ENCODE results near the gene RAD9A.

Gene RAD9A

DNA sequence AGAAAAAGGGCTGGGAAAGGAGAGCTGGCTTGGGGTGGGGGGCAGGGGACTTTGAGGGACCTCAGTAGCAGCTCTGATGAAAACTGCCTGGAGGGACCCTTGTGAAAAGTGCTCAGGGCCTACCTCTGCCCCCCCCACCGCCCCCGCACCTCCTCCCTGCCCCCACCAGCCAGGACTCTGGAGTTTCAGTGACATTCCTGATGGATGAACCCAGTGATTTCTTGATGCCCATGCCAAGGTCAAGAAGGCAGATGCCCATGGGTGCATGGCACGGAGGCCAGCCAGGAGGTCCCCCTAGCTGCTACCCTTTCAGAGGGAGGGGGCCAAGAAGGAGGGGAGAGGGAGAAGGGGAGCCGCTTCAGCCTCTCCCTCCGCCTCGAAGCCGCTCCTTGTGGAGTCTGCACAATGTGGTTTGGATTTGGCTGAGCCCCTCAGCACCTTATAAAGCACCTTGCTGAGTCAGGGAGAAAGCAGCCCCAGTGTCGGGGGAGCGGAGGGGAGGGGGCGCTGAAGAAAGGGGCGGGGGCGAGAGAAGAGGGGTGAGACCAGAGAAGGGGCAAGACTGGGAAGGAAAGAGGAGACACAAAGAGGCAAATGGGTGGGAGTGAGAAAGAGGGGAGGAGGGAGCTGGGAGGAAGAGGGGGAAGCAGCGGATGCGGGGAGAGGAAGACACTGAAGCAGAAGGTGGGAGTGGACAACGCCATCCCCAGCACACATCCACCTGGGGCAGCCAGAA lies 16.3 kb upstream of the RAD9A start:
- no peak for DNase-seq (ENCODE audit: low spot score)

DNA sequence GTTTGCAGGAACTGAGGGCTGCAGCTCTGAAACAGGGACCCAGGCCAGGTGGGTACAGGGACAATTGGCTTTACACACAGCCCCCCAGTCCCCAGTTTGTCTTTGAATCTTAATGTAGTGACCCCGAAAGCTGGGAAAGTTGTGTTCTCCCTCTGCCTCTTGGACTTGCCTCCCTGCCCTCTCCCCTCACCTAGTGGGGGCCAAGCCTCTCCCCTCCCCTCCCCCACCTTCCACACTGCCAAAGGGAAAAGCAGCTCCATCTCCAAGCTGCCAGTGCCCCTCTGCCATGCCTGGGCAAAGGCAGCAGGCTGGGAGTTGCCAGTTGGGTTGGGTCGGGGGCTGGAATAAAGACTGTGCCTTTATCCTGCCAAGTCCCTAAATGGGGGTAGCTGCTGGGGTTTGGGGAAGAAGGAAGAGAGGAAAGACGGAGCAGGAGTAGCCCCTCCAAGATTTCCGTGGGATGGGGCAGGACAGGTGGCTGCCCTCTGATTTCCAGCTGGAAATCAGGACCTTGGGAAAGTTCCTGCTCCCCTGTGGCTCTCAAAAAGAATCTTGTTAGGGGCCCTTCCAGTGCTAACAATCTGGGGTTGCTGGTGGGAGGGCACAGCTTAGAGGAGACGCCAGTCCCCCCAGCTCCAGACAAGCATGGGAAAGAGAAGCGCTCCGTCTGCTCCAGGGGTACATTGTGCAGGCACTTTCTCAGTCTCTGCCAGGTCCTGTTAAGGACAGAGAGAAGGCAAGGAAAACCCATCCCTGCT lies 15.5 kb upstream of the RAD9A start:
- DNase-seq (ENCODE audit: low spot score): no peak

DNA sequence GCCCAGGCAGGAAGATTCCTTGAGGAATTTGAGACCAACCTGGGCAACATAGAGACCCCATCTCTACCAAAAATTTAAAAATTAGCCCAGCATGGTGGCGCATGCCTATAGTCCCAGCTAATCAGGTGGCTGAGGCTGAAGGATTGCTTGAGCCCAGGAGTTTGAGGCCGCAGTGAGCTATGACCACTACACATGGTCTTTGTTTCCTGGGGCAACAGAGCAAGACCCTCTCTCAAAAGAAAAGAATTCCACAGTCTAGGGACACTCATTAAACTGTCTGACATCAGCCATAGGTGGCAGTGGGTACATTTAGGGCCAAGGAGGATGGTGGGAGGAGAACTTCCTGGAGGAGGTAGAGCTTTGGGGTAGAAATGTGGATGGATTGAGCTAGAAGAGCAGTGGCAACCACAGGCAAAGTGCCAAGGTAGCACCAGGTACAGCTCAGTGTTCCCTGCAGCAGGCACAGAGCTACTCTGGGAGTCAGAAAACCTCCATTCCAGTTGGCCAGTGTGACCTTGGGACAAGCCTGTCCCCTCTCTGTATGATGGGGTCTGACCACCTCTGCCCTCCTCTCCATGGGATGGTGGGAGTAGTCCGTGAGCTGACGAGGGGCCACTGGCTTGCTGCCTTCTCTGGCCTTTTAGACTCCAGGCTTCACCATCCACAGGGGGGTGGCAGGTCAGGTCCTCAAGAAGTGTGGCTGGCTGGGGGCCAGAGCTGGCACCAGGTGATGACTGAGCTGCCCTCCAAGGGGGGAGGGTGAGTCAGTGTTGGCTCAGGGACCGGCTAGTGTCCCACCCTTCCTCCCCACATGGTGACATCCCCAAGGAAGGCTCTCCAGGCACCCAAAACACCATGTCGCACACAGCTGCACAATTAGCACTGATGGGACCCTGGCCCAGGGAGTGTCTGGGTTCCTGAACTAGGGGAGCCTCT lies 14.6 kb upstream of the RAD9A start:
- DNase-seq (ENCODE audit: low spot score): no peak

DNA sequence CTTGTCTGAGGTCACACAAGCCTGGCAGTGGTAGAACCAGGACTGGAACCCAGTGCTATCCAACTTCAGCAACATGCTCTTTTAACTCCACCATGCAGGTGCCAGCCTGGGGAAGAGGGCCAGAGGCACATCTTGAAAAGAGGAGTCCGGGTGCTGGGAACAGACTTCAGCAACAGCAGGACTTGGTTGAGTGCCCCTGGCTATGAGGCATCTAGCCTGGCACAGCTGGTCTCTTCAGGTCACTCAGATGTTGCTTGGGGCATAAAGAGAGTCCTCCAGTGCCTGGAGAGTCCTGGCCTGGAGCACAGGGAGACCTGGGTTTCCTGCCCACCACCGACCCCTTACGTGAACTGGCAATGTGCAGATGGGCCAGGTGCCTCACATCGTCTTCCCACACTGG lies 13.2 kb upstream of the RAD9A start:
- DNase-seq (ENCODE audit: low spot score): no peak

DNA sequence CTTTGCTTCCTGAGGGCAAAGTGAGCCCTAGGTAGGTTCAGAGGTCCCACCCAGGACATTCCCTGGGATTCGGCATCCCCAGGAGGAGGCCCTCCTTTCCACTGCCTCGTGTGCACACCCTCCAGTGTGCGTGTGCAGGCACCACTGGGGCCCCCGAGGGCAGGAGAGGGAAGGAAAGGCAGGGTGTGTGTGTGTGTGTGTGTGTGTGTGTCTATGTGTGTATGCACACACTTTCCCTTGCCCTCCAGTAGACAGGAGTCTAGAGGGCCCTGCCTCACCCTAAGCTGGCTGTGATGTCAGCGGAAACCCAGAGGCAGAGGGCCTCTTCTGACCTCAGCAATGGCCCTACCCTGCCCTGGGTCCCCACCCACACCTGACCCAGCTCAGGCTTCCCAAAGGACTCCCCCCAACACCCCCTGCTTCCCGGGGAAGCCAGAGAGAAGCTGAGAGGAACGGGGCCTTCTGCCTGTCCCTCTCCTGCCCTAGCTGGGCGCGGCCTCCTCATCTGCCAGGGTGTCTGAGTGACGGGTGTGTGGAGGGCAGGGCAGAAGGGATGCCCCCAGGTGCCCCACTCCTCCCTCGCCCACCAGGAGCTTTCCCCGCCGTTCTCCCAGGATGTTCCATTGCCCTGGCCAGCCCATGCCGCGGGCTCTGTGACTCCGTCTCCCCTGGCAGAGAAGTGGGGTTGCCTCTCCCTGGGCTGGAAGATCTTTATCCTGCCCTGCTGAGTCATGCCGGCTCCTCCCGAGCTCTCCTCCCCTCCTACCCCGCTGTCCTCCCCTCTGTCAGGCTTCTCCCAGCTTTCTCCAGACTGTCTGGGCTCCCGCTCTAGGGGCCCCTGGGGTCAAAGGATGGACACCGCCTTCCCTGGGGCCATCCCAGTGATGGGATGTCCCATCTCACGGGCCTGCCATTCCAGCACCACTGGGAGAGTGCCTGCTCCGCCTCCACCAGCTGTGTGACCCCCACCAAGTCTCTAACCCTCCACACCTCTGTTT lies 12.4 kb upstream of the RAD9A start:
- DNase-seq (ENCODE audit: low spot score): no peak

DNA sequence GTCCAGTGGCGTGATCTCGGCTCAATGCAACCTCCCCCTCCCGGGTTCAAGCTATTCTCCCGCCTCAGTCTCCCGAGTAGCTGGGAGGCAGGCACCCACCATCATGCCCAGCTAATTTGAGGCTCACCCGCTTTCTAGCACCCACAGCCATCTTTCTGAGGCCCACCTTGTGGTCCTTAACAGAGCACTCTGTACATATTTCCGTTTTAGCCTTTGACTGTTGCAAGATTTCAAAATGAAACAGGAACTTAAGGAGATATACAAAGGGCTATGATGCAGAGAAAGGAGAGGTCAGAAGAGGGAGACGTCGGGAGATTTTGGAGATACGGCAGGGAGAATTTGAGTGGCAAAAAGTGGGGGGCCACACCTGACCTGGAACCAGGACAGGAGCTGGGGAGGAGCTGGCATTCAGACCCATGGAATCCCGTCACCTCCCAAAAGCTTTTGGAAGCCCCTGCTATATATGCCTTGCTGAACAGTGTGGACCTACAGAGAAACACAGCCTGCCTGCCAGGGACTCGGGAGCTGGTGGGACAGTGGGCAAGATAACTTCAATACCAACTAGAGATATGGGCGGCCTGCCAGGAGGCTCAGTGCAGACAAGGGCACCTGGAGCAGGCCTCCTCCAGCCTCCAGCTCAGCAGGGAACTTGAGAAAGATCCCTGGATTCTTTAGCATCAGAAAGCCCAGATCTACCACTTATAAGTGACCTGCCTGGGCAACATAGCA lies 10.4 kb upstream of the RAD9A start:
- no peak for DNase-seq (ENCODE audit: low spot score)

DNA sequence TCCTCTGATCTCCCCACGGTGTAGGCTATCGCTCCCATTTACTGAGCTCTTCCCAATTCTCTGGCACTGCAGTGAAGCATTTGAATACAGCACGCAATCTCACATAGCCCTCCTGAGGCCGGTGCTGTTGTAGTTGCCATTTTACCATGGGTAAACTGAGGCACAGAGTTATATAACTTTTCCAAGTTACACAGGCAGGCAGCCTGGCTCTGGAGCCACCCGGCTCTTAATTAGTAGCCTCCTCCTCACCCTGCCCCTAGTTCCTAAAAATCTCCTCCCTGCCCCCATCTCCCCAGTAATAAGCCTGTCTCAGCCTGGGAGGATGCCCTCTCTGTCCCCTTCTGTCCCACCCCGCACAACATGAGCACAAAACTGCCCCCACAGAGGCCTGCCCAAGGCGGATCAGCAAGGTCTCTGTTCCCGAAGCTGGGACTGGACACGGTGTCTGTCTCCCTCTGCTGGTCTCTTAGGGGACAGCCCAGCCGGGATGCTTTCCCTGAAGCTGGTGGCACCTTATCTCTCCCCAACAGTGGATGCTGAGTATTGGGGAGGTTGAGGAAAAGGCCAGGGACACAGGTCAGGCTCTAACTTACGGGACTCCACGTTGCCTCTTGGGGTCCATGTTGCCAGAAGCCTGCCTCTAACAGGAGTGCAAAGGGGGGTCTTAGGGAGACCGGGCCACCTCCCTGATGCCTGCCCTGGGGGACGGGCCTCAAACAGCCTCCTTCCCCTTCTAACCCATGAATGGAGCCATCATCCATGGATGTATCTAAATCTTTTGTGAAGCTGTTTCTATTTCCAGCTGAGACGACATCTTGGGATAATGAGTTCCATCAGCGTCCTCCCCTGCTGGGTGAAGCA lies 9.3 kb upstream of the RAD9A start:
- DNase-seq (ENCODE audit: low spot score): peak; percentile 87

DNA sequence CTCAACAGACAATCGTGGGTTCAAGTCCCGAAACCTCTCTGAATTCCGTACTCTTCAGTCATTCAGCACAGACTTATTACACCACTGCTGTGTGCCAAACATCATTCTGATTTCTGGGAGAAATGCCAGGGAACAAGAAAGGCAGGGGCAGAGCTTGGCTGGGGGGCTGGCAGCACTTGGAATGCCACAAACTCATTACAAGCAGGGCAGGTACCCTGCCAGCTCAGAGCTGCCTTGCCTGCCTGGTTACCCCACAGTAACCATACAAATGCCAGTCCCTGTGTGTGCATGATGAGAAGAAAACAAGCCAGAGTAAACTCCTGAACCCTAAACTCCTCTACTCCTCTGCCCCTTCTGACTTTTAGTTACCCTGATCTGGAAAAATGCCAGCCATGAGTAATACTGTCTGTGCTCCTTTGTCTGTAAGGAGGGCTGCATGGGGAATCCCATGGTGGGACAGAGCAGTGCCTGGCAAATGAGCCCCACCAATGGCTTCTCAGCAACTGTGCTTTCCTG lies 6.9 kb upstream of the RAD9A start:
- no peak for DNase-seq (ENCODE audit: low spot score)

DNA sequence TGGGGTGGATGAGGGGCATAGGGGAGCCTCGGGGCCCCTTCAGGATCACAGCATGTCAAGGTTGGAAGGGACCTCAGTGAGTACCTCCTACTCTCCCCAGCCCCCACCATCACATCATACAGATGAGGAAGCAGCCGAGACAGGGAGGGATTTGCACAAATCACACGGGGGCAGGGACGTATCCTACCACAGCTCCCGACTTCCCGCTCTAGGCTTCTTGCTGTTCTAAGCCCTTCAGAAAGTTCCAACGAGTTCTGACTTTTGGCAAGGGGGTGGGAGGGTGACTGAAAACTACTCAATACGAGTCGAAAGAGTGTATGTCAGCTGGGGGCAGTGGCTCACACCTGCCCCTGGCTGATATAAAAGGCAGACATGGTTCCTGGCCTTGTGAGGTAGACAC lies 4.7 kb upstream of the RAD9A start:
- no peak for DNase-seq (ENCODE audit: low spot score)

DNA sequence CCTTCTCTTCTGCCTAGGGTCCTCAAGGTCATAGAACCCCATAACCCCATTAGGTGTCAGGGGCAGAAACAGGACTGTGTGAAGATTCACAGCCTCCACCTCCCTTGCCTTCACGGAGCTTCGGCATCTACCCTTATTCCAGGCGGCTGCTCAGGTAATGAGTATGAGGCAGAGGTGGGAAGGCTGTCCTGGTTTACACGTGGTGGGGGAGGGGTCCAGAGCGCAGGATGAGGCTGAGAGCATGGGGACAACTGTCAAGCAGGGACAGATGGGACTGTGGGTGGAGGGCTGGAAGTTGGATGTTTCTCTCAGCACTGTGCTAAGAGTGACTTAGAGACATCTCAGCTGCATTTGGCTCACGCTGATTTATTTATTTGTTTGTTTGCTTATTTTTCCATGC lies 4.3 kb upstream of the RAD9A start:
- no peak for DNase-seq (ENCODE audit: low spot score)

DNA sequence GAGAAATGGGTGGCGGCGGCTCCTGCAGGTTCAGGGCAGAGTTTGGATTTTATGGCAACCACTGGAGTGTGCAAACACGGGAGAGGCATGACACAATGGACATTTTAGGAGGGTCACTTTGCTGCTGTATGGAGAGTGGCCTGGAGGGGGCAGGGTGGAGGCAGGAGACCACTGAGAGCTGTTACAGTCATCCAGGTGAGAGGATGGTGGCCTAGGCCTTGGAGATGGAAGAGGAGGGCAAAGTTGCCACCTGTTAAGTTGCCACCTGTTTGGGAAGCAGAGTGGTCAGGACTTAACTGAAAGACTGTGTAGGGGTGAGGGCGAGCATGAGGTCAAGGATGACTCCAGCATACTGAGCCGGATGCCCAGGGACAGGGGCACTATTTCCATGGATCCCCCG lies 2.3 kb upstream of the RAD9A start:
- peak; percentile 62 for DNase-seq (ENCODE audit: low spot score)

DNA sequence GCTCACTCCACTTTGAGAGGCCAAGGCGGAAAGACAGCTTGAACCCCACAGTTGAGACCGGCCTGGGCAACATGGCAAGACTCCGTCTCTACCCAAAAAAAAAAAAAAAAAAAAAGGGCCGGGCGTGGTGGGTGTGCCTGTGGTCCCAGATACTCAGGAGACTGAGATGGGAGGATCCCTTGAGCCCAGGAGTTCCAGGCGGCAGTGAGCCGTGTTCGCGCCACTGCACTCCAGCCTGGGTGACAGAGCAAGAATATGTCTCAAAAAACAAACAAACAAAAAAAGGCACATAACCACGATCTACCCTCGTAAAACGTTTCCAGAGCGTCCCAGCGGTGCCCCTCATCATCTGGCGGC lies 861 bp upstream of the RAD9A start:
- DNase-seq (ENCODE audit: low spot score): no peak

DNA sequence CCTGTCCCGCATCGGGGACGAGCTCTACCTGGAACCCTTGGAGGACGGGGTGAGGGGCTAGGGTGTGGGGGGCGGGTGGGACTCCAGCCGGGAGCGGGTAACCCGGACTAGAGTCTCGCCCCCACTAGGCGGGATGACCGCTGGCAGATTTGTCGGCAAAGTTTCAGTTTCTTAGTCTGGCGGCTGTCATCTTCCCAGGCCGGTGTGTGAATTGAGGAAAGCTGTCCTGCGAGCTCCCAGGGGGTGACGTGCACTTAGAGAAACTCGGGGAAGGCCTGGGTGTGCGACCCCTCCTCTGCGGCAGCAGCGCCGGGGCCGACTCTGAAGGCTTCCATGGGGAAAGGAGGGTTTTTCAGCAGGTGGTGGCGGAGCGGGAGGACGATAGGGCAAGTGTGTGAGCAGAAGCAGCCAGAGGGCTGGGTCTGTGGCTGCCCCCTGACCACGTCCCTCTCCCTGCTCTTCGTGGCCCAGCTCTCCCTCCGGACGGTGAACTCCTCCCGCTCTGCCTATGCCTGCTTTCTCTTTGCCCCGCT lies 463 bp downstream of the RAD9A start:
- no peak for DNase-seq (ENCODE audit: low spot score)

DNA sequence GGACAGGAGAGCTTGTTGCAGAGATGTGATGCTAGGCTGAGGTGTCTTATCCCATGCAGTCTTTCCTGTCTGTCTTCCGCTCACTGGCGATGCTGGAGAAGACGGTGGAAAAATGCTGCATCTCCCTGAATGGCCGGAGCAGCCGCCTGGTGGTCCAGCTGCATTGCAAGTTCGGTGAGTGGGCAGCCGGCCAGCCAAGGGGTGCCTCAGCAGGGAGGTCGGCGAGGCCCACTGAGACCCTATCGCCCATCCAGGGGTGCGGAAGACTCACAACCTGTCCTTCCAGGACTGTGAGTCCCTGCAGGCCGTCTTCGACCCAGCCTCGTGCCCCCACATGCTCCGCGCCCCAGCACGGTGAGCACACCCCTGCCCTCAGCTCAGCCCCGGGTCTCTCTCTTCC lies 1.7 kb downstream of the RAD9A start:
- DNase-seq (ENCODE audit: low spot score): no peak

DNA sequence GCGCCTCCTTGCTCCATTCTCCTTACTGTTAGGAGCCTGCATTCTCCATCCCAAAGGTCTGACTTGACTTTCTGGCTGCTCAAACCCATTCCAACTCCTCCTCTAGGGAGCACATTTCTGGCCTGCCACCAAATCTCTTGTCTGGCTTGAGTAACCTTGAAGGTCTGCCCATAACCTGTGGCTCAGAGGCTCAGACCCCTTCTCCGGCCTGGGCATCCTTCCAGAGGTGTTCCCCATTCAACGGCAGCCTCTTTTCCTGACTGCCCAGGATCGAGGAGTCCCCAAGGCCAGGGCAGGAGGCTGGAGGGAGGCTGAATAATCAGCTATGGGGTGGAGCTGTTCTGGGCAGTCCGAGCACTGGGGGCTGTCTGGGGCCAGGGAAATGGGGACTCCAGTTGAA lies 2.2 kb downstream of the RAD9A start:
- DNase-seq (ENCODE audit: low spot score): no peak

DNA sequence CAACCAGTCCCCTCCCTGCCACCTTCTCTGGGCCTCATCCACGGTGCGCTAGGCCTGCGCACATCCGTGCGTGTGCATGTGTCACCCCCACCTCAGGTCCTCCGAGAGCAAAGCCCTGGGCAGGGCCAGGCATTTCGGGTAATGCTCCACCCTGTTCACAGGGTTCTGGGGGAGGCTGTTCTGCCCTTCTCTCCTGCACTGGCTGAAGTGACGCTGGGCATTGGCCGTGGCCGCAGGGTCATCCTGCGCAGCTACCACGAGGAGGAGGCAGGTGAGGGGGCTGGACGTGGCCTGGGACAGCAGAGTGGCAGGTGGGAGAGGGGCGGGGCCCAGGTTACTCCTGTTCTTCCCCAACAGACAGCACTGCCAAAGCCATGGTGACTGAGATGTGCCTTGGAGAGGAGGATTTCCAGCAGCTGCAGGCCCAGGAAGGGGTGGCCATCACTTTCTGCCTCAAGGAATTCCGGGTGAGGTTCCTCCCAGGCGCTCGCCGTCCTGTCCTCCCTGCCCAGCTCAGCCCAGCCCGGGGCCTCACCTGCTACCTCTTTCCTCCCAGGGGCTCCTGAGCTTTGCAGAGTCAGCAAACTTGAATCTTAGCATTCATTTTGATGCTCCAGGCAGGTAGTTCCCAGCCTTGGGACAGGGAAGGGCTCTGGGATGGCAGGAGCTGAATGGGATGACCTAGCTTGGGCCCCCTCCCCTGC lies 3.9 kb downstream of the RAD9A start:
- no peak for DNase-seq (ENCODE audit: low spot score)

DNA sequence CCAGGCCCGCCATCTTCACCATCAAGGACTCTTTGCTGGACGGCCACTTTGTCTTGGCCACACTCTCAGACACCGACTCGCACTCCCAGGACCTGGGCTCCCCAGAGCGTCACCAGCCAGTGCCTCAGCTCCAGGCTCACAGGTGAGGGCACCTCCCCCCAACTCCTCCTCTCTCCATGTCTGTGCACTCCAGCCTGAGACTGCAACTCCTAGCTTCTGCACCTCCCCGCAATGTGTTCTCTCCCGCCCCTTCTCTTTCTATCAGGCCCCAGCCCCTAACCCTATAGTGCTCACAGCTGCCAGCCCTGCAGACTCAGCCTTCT lies 4.4 kb downstream of the RAD9A start:
- DNase-seq (ENCODE audit: low spot score): no peak

DNA sequence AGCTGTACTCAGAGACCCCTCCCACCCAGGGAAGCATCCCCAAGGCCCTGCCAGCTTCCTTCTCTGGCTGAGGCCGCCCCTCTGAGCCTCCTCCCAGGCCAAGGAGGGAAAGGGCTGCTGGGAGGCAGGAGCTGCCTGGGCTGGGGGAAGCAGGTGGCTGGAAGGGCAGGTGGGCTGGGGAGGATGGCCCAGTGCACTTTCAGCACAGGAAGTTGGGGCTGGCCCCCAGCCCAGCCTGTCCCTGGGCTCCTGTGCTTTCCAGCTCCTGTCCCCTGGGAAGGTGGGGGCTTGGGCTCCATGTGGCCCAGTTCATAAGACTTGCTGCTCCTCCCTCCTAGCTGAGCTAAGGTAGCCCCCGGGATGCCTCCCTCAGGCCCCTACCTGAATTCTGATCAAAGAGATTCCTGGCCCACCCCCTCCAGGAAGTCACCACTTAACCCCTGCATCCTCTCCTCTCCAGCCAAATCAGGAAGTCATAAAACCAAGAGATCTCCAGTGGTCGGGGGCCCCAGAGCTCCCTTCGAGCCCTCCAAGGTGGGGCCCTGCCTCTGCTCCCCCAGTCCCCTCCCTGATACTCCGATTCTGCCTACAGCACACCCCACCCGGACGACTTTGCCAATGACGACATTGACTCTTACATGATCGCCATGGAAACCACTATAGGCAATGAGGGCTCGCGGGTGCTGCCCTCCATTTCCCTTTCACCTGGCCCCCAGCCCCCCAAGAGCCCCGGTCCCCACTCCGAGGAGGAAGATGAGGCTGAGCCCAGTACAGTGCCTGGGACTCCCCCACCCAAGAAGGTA lies 5.0 kb downstream of the RAD9A start:
- DNase-seq (ENCODE audit: low spot score): no peak
